Heart right ventricle (tissue), 16 donors: ENCODE measurements around the gene DNAH8. TPM values are rescaled to one million over a fixed set of nuclear protein-coding genes. Genes with fewer than 3 reads are reported as not detected.
A peak's percentile ranks its signal among the peaks of the same experiment; 100 is the strongest.

Experiments used
- ATAC-seq, 8 donors: fragments of 200-7000 bp; cut with Tn5 transposase; one replicate each; pipeline ENCODE4 v1.9.1; 2020; ENCODE audit warnings: mild to moderate bottlenecking in 8 of 8, moderate library complexity in 8 of 8, moderate number of reproducible peaks in 1 of 8
- DNase-seq, 2 donors: peaks; one replicate each; pipeline ENCODE4 v3.0.0-alpha.2; 2020
- H3K27ac ChIP-seq, 10 donors: fragments of 200-600 bp; sonication (generic) in 2 of 10; one replicate each; pipeline versions ENCODE4 v1.5.0 to v1.8.0; 2020 to 2022; ENCODE audit warnings: mild to moderate bottlenecking in 3 of 10
- H3K27me3 ChIP-seq, 7 donors: fragments of 200-600 bp; one replicate each; pipeline ENCODE4 v1.8.0; 2021 to 2022; ENCODE audit warnings: mild to moderate bottlenecking in 2 of 7
- H3K36me3 ChIP-seq, 9 donors: fragments of 200-600 bp; sonication (generic) in 1 of 9; one replicate each; pipeline versions ENCODE4 v1.5.0 to v1.8.0; 2020 to 2022; ENCODE audit warnings: mild to moderate bottlenecking in 2 of 9
- H3K4me1 ChIP-seq, 9 donors: fragments of 200-600 bp; sonication (generic) in 1 of 9; one replicate each; pipeline versions ENCODE4 v1.5.0 to v1.8.0; 2020 to 2022; ENCODE audit warnings: mild to moderate bottlenecking in 4 of 9
- H3K4me3 ChIP-seq, 10 donors: fragments of 200-600 bp; sonication (generic) in 2 of 10; one replicate each; pipeline versions ENCODE4 v1.5.0 to v1.8.0; 2020 to 2022; ENCODE audit warnings: mild to moderate bottlenecking in 7 of 10, moderate library complexity in 2 of 10
- H3K9me3 ChIP-seq, 11 donors: fragments of 200-600 bp in 10 of 11; sonication (generic) in 2 of 11; one replicate each; pipeline versions ENCODE4 v1.5.0 to v1.8.0; 2013 to 2022; ENCODE audit warnings: mild to moderate bottlenecking in 2 of 11, control low read depth in 1 of 11, moderate library complexity in 1 of 11
- CTCF ChIP-seq, 9 donors: fragments of 200-600 bp; sonication (generic) in 2 of 9; IDR thresholded peaks; one replicate each; pipeline versions ENCODE4 v1.5.0 to v1.8.0; 2021 to 2022; ENCODE audit warnings: antibody characterized with exemption in 9 of 9, mild to moderate bottlenecking in 5 of 9, moderate library complexity in 1 of 9
- WGBS, 2 donors: extraction: QIAGEN DNeasy Blood & Tissue Kit; methylation state at CpG; one replicate each; pipeline ENCODE4 v1.1.7; 2013; ENCODE audit warnings: inconsistent platforms in 1 of 2; 5-methylcytosine and 5-hydroxymethylcytosine counted together
- intact Hi-C, 10 donors: fragments of 100-400 bp; cut with DNase I; formaldehyde crosslinking; loops; one replicate each; pipeline versions ENCODE4 v1.11.1 to v1.14.2; 2022
- polyA plus RNA-seq, 2 donors: library from polyadenylated mRNA; stranded (reverse); fragments of 200-250 nt; gene quantifications; one replicate each; pipeline ENCODE4 v1.2.3, GENCODE V29; 2013
- total RNA-seq, 10 donors: library from RNA; stranded (reverse); fragmentation: NEBNext Ultra II Directional in 3 of 10; extraction: Animal tissue kit (Norgen Biotek cat#: 25700) in 3 of 10; gene quantifications; one replicate each; pipeline versions ENCODE4 v1.2.1 to v1.2.4, GENCODE V29; 2021 to 2023
- donor health status: Arrhythmogenic right ventricular cardiomyopathy.
- donor health status: ischemic (EF 13 %, LVEDD 7.1; RV severe dilation, severe dysfunction).
- donor health status: healthy with polysubstance abuse.
- donor health status: DM: no; HTN: yes; CAD: no.
- donor health status: DM: no; HTN: no; CAD: no.
- donor health status: ischemic (EF 25% LVEDD 6.9; RV normal size, moderate dysfunction).
- donor health status: ischemic (EF 25% LVEDD 5.7; RV mildly dilated, moderate dysfunction).
- donor health status: healthy.
- donor health status: DM: yes; HTN: yes; CAD: no.
- donor health status: Ischemic cardiomyopathy.
- donor health status: ischemic (EF 35%, LVEDD 5.7; RV mildly dilated, moderate dysfunction).
- donor health status: nonischemic (EF 11% LVEDD 7.7; RV severe dilation, severe dysfunction).
- donor health status: DM: yes; HTN: yes; CAD: no.
- donor health status: PGD.
- donor health status: ischemic (EF 29% LVEDD 5.4; RV normal size, mild dysfunction).
- donor health status: nonischemic (EF 23%, LVEDD 6.1; RV moderate dilation, normal function).

DNAH8 gene
- total and polyA plus RNA-seq, 12 donors: 0.02 to 0.09 (median 0.03) TPM; not detected in 8

DNA sequence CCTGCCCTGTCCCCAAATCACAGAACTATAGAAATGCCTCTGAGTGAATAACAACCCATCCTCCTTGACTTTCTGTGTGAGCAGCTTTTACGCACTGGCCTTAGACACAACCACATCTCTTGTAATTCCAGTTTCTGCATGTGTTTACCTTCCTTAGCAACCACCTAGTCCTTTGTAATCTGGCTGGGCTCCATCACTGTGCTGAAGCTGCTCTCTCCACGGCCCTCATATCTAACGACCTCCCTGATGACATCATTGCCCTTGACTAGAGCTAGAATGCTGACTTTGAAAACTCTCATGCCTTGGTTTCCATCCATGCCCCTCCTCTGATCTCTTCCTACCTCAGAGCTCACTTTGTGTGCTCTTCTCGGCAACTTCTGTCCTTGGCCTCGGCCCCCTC lies 303.0 kb downstream of the DNAH8 start:
- no peak overlapping the region for H3K27ac ChIP-seq
- peak in 7 of 8 donors; percentile 66 to 95 (median 87) for ATAC-seq
- intact Hi-C loops: no loop called here
- WGBS, 2 donors: 25 to 38% methylated on average over 5 of the region's 5 CpGs
- peak in 1 of 2 donors; percentile 21 for DNase-seq
- no peaks in the 10 kb centered on the region for H3K4me1 ChIP-seq
- TF ChIP-seq CTCF (IDR thresholded peaks at IDR 0.05): no peak
- H3K36me3 ChIP-seq: no peaks in the 10 kb centered on the region
- H3K9me3 ChIP-seq: no peaks in the 10 kb centered on the region
- H3K4me3 ChIP-seq: no peak overlapping the region
- peaks cover 0 to 15% (median 0%) of the 10 kb centered on the region in 7 donors for H3K27me3 ChIP-seq

- Histone ChIP-seq H3K9me3 (no peaks in the 10 kb centered on the region), H3K27me3 (peaks cover 0 to 12% (median 0%) of the 10 kb centered on the region in 7 donors), H3K36me3 (no peaks in the 10 kb centered on the region), H3K4me3 (no peak overlapping the region), H3K27ac (no peak overlapping the region), H3K4me1 (no peaks in the 10 kb centered on the region)
- DNase-seq (no peak), ATAC-seq (no peak)
- intact Hi-C loops: no loop called here
- TF ChIP-seq CTCF (IDR thresholded peaks at IDR 0.05): no peak
- WGBS, 2 donors: 81 to 92% methylated on average over 2 of the region's 2 CpGs
Observed at GRCh38 chr6:39020136-39020535, 305.0 kb downstream of the DNAH8 start.

DNA sequence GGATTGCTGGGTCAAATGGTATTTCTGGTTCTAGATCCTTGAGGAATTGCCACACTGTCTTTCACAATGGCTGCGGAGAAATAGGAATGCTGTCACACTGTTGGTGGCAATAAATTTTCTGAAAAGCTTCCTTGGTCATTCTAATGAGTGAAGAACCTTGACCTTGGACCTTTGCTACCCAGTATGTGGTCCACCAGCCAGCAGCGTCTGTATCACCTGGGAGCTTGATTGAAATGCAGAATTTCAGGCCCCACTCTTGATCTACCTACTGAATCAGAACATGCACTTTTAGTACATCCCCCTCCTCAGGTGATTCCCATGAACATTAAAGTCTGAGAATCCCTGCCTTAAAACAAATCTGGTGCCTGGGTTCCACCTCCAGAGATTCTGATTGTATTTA lies 305.9 kb downstream of the DNAH8 start:
- no peak for ATAC-seq
- 75 to 85% methylated on average over 2 of the region's 2 CpGs for WGBS, 2 donors

DNA sequence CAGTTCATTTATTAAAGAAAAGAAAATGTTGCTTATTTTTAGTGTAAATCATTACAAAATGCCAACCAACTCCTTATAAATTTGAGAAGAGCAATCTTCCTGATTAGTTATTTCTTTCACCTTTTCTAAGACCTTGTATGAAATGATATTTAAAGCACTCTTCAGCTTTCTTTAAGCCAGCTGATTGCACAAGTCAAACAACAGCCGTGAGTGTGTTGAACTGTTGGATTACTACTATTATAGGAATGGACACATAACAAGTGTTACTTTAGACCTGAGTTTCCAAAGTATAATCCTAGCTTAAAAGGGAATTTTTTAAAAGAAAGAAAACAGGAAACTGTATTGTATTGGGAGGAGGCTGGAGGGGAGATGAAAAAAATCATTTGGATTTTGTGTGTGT lies 306.7 kb downstream of the DNAH8 start:
- H3K27ac ChIP-seq: no peak overlapping the region
- ATAC-seq (no peak), DNase-seq (no peak)
- WGBS, 2 donors: 71 to 82% methylated on average over 1 of the region's 1 CpG
- H3K36me3 ChIP-seq: no peaks in the 10 kb centered on the region
- H3K4me1 ChIP-seq: no peaks in the 10 kb centered on the region
- peaks cover 0 to 12% (median 0%) of the 10 kb centered on the region in 7 donors for H3K27me3 ChIP-seq
- no peak overlapping the region for H3K4me3 ChIP-seq
- intact Hi-C loops: no loop called here
- TF ChIP-seq CTCF (IDR thresholded peaks at IDR 0.05): no peak
- H3K9me3 ChIP-seq: no peaks in the 10 kb centered on the region

More for the DNA sequence above, 305.9 kb downstream of the DNAH8 start:
- intact Hi-C loops: no loop called here
- Histone ChIP-seq H3K27me3 (peaks cover 0 to 12% (median 0%) of the 10 kb centered on the region in 7 donors), H3K9me3 (no peaks in the 10 kb centered on the region), H3K36me3 (no peaks in the 10 kb centered on the region), H3K4me3 (no peak overlapping the region), H3K27ac (no peak overlapping the region), H3K4me1 (no peaks in the 10 kb centered on the region)
- DNase-seq: no peak
- TF ChIP-seq CTCF (IDR thresholded peaks at IDR 0.05): no peak
